T-helper 1 cell (primary cell): Measurements from ENCODE around the gene CNTROB.
A peak's percentile ranks its signal among the peaks of the same experiment; 100 is the strongest.

ENCODE experiments used
- DNase-seq, 5 donors: peaks; one replicate each; pipeline ENCODE4 v3.0.0-alpha.2; 2012 to 2020

The CNTROB gene

DNA sequence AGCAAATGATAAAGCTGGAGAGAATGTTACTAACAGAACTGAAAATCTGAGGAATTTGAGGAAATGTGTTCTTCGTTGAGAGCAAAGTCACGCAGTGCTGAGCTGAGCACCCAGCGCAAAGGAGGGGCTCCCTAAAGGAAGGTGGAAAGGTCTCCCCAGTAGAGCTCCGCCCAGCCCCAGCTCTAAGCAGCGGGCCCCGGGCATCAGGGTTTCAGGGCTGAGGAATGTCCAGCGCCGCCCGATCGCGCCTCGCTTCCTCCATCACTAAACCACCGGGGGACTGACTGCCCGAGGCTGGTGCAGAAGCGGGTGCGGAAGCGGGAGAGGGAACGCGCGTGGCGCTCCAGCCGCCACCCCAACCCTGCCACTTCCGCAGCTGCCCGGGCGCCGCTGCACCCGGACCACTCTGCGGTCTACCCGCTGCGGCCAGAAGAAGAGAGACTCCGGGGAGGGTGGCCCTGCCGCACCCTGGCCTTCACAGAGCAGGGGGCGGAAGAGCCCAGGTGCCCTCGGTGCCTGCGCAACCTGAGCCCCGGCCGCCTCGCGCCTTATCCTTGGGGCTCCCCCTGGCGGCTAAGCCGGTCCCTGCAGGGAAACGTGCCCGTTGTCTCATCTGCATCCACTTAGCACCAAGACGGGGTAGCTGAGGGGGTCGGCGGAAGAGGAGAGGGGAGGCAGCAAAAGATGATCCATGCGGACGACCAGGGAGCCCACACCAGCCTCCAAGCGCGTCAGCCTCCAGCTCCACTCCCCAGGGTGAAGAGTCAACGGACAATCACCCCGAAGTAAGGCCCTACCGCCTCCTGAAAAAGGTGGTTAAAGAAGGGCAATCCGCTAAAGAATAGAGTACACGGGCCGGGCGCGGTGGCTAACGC lies 58.0 kb downstream of the CNTROB start:
- peak; percentile 75 to 91 (median 83) for DNase-seq

DNA sequence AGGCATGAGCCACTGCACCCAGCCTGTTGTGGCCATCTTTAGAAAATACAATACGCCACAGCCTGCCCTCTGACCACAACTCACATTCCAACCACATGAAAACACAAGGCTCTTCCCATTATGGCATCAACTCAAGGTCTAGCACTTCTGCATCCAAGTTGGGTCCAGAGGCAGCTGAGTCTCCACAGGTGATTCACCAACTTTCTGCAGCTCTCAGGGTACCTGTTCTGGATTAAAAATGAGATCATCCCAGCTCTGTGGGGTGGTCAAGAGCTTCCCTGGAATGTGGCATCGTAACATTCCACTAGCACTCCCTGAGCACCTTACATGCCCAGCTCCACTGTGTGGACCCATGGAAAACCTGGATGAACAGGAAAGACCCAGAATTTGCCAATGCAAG lies 60.5 kb downstream of the CNTROB start:
- DNase-seq = no peak

DNA sequence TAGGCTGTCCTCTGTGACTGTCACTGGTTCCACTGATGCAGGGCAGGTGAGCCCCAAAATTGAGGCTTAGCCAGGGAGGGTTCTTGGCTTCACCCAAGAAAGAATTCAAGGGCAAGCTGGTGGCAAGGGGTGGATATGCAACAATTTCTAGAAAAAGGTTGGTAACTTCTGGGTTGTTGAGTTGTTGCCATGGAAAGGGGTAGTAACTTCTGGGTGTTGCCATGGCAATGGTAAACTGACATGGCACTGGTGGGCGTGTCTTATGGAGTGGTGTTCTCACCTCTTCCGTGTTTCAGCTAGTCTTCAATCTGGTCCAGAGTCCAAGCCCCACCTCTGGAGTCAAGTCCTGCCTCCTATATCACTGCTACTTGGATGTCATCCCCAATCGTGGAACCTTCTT lies 60.9 kb downstream of the CNTROB start:
- DNase-seq = no peak

DNA sequence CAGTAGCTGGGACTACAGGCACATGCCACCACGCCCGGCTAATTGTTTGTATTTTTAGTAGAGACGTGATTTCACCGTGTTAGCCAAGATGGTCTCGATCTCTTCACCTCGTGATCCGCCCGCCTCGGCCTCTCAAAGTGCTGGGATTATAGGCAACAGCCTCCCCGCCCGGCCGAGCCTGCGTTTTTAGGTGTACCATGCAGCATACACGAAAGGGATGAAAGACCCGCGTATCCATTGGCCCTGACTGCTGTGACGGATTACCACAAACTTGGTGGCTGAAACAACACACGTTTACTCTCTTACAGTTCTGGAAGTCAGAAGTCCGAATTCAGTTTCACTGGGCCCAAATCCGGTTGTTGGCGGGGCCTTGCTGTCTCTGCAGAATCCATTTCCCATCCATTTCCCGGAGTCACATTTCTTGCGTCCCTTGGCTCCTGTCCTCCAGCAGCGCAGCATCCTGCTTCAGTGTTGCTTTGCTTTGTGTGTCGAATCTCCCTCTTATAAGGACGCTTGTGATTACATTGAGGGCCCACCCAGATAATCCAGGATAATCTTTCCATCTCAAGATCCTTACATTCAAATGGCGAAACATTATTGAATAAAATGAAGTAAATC lies 62.1 kb downstream of the CNTROB start:
- no peak for DNase-seq

DNA sequence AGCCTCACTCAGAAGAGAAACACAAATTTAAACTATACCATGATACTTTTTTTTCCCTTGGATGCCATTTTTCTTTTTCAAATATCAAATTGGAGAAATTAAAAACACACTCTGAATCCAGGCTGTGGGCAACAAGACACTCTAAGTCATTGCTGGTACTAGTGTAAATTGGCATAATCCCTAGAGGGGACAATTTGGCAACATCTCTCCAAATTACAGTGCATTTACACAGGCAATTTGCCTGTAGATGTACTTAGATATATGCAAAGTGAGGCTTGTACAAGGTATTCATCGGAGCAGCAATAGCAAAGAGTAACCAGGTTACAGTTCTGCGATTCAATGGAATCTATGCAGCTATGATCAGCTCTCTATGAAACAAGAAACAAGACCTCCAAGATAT lies 63.7 kb downstream of the CNTROB start:
- DNase-seq = no peak

DNA sequence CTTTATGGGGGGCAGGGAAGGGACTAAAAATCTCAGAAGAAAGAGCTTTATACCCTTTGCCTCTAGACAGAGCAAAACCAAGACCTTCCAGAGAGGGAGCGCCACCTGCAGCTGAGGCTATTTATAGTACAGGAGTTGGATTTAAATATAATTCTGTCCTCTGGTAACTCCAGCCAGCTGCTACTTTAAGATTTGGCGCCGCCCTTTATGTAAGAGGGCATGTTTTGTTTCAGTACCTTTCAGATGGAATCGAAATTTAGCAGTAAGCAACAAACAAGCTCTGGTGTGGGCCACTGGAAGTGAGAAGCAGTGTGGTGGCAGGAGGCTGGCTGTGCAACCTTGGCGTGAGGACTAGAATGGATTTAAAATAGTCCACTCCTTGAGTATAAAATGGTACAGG lies 65.2 kb downstream of the CNTROB start:
- DNase-seq = peak in 1 of 5 donors; percentile 30
